CD4-positive, alpha-beta T cell treated with Interleukin-17A for 1 hour (primary cell): ENCODE data around the gene NSDHL.

ENCODE experiments used
- DNase-seq: peaks from one replicate; pipeline ENCODE4 v3.0.0-alpha.2; 2020

NSDHL gene

GRCh38 chrX:152845618-152846240 is 14.9 kb downstream of the NSDHL start:
- DNase-seq = no peak

GRCh38 chrX:152847281-152847680 is 16.4 kb downstream of the NSDHL start:
- DNase-seq = no peak

- no peak for DNase-seq
Observed at GRCh38 chrX:152850465-152850864, 19.6 kb downstream of the NSDHL start.

- no peak for DNase-seq
Observed at GRCh38 chrX:152853986-152854385, 23.1 kb downstream of the NSDHL start.

GRCh38 chrX:152861116-152861515 is 30.3 kb downstream of the NSDHL start:
- DNase-seq = no peak

- DNase-seq = no peak
Observed at GRCh38 chrX:152861826-152862225, 31.0 kb downstream of the NSDHL start.

- no peak for DNase-seq
Observed at GRCh38 chrX:152865232-152865920, 34.5 kb downstream of the NSDHL start.

- DNase-seq = no peak
Observed at GRCh38 chrX:152866386-152866785, 35.5 kb downstream of the NSDHL start.

GRCh38 chrX:152869972-152870371 is 39.1 kb downstream of the NSDHL start:
- no peak for DNase-seq

GRCh38 chrX:152871260-152871659 is 40.4 kb downstream of the NSDHL start:
- DNase-seq = no peak

- DNase-seq = no peak
Observed at GRCh38 chrX:152872522-152872921, 41.7 kb downstream of the NSDHL start.

- DNase-seq = no peak
Observed at GRCh38 chrX:152873361-152873760, 42.5 kb downstream of the NSDHL start.

- no peak for DNase-seq
Observed at GRCh38 chrX:152876931-152877840, 46.3 kb downstream of the NSDHL start.

- no peak for DNase-seq
Observed at GRCh38 chrX:152878976-152879755, 48.3 kb downstream of the NSDHL start.

GRCh38 chrX:152881289-152881688 is 50.4 kb downstream of the NSDHL start:
- no peak for DNase-seq

GRCh38 chrX:152884171-152884570 is 53.3 kb downstream of the NSDHL start:
- no peak for DNase-seq

- DNase-seq = no peak
Observed at GRCh38 chrX:152886716-152887115, 55.9 kb downstream of the NSDHL start.

GRCh38 chrX:152892499-152892898 is 61.6 kb downstream of the NSDHL start:
- DNase-seq = no peak

- no peak for DNase-seq
Observed at GRCh38 chrX:152892999-152893891, 62.4 kb downstream of the NSDHL start.

- no peak for DNase-seq
Observed at GRCh38 chrX:152893980-152894610, 63.2 kb downstream of the NSDHL start.

- no peak for DNase-seq
Observed at GRCh38 chrX:152895121-152895520, 64.3 kb downstream of the NSDHL start.
